Measurements from ENCODE around the gene RCHY1.
"Not testable (repeated sequence)": the region's sequence is repeated elsewhere in the genome, so short reads cannot be mapped to it uniquely, and the experiment has no call there.

- TF ChIP-seq CTCF (IDR thresholded peaks at IDR 0.05; ENCODE audit: low read depth, low read length); POLR2A (IDR thresholded peaks at IDR 0.05; ENCODE audit: extremely low read depth, insufficient read length): not testable (repeated sequence)
These were observed 4.6 kb downstream of the RCHY1 start for GRCh38 chr4:75509592-75509991.

All from NB4 (cell line).